Left lung (tissue), 10 donors: ENCODE data around the gene CPZ. TPM values are rescaled to one million over a fixed set of nuclear protein-coding genes. Genes with fewer than 3 reads are reported as not detected.

Experiments
- ATAC-seq: fragments of 200-7000 bp; cut with Tn5 transposase; one replicate; pipeline ENCODE4 v1.9.1; 2020; ENCODE audit warnings: moderate library complexity
- DNase-seq, 4 donors: peaks; one replicate each; pipeline ENCODE4 v3.0.0-alpha.2; 2013 to 2020
- H3K27ac ChIP-seq, 2 donors: fragments of 200-600 bp; sonication (generic) in 1 of 2; one replicate each; pipeline versions ENCODE4 v1.5.0 to v1.8.0; 2020 to 2021
- H3K27me3 ChIP-seq, 2 donors: fragments of 200-600 bp; sonication (generic) in 1 of 2; one replicate each; pipeline versions ENCODE4 v1.5.0 to v1.8.0; 2020 to 2021
- H3K36me3 ChIP-seq, 2 donors: fragments of 200-600 bp; sonication (generic) in 1 of 2; one replicate each; pipeline versions ENCODE4 v1.5.0 to v1.8.0; 2020 to 2021
- H3K4me1 ChIP-seq, 2 donors: fragments of 200-600 bp; one replicate each; pipeline ENCODE4 v1.8.0; 2021
- H3K4me3 ChIP-seq, 2 donors: fragments of 200-600 bp; sonication (generic) in 1 of 2; one replicate each; pipeline versions ENCODE4 v1.5.0 to v1.8.0; 2020 to 2021; ENCODE audit warnings: mild to moderate bottlenecking in 1 of 2
- H3K9me3 ChIP-seq, 2 donors: fragments of 200-600 bp; sonication (generic) in 1 of 2; one replicate each; pipeline versions ENCODE4 v1.5.0 to v1.8.0; 2020 to 2021
- CTCF ChIP-seq, 2 donors: fragments of 200-600 bp; sonication (generic) in 1 of 2; IDR thresholded peaks; one replicate each; pipeline versions ENCODE4 v1.5.0 to v1.8.0; 2021; ENCODE audit warnings: antibody characterized with exemption in 2 of 2
- intact Hi-C, 2 donors: fragments of 100-400 bp; cut with DNase I; formaldehyde crosslinking; loops; one replicate each; pipeline versions ENCODE4 v1.11.2 to v1.14.2; 2022
- polyA plus RNA-seq, 6 donors: library from polyadenylated mRNA; unstranded; fragments of 120-200 nt; gene quantifications; one replicate each; pipeline ENCODE4 v1.2.1, GENCODE V29; 2013; ENCODE audit not compliant: insufficient read length in 6 of 6
- total RNA-seq, 2 donors: library from RNA; stranded (reverse); fragmentation: NEBNext Ultra II Directional; extraction: Animal tissue kit (Norgen Biotek cat#: 25700); gene quantifications; one replicate each; pipeline ENCODE4 v1.2.1, GENCODE V29; 2021
- donor health status: DM: no; HTN: yes; CAD: no.
- donor health status: DM: no; HTN: no; CAD: no.

Gene CPZ
- total and polyA plus RNA-seq, 8 donors, result 1.3 to 18.4 (median 3.2) TPM

GRCh38 chr4:8588196-8588470 is 4.4 kb upstream of the CPZ start:
- Histone ChIP-seq H3K36me3 (no peaks in the 10 kb centered on the region), H3K4me3 (no peak overlapping the region), H3K27me3 (peaks cover 9 to 91% of the 10 kb centered on the region in 2 donors), H3K27ac (no peak overlapping the region), H3K9me3 (no peaks in the 10 kb centered on the region), H3K4me1 (peaks cover 0 to 5% of the 10 kb centered on the region in 2 donors)
- DNase-seq, result no peak
- TF ChIP-seq CTCF (IDR thresholded peaks at IDR 0.05), result no peak
- intact Hi-C loops, result no loop called here
- no peak for ATAC-seq

- TF ChIP-seq CTCF (IDR thresholded peaks at IDR 0.05), result no peak
- ATAC-seq (no peak), DNase-seq (peak in 1 of 4 donors; percentile 37)
- Histone ChIP-seq H3K9me3 (no peaks in the 10 kb centered on the region), H3K36me3 (no peaks in the 10 kb centered on the region), H3K4me3 (no peak overlapping the region), H3K27me3 (peaks cover 14 to 93% of the 10 kb centered on the region in 2 donors), H3K27ac (no peak overlapping the region), H3K4me1 (peaks cover 0 to 7% of the 10 kb centered on the region in 2 donors)
- intact Hi-C loops, result no loop called here
Measured at GRCh38 chr4:8589336-8589735, 3.2 kb upstream of the CPZ start.

- DNase-seq (peak in 1 of 4 donors; percentile 37), ATAC-seq (no peak)
- intact Hi-C loops, result no loop called here
- no peak overlapping the region for H3K4me3 ChIP-seq
- no peak overlapping the region for H3K27ac ChIP-seq
- TF ChIP-seq CTCF (IDR thresholded peaks at IDR 0.05), result no peak
- H3K4me1 ChIP-seq, result peaks cover 0 to 7% of the 10 kb centered on the region in 2 donors
- H3K27me3 ChIP-seq, result peaks cover 14 to 93% of the 10 kb centered on the region in 2 donors
- H3K36me3 ChIP-seq, result no peaks in the 10 kb centered on the region
- no peaks in the 10 kb centered on the region for H3K9me3 ChIP-seq
Measured at GRCh38 chr4:8589823-8590545, 2.6 kb upstream of the CPZ start.

GRCh38 chr4:8590546-8590880 is 2.1 kb upstream of the CPZ start:
- intact Hi-C loops, result no loop called here
- Histone ChIP-seq H3K27ac (no peak overlapping the region), H3K4me1 (peaks cover 0 to 7% of the 10 kb centered on the region in 2 donors), H3K4me3 (no peak overlapping the region), H3K9me3 (no peaks in the 10 kb centered on the region), H3K27me3 (peaks cover 14 to 96% of the 10 kb centered on the region in 2 donors), H3K36me3 (no peaks in the 10 kb centered on the region)
- no peak for ATAC-seq
- no peak for TF ChIP-seq CTCF (IDR thresholded peaks at IDR 0.05)
- peak in 1 of 4 donors; percentile 24 for DNase-seq

- intact Hi-C loops, result no loop called here
- H3K27me3 ChIP-seq, result peaks cover 14 to 90% of the 10 kb centered on the region in 2 donors
- peaks cover 0 to 7% of the 10 kb centered on the region in 2 donors for H3K4me1 ChIP-seq
- no peak for TF ChIP-seq CTCF (IDR thresholded peaks at IDR 0.05)
- no peak overlapping the region for H3K4me3 ChIP-seq
- H3K27ac ChIP-seq, result no peak overlapping the region
- DNase-seq, result peak in 1 of 4 donors; percentile 45
- ATAC-seq, result no peak
- no peaks in the 10 kb centered on the region for H3K36me3 ChIP-seq
- H3K9me3 ChIP-seq, result no peaks in the 10 kb centered on the region
Measured at GRCh38 chr4:8591114-8591513, 1.5 kb upstream of the CPZ start.
